HCEC 1CT (cell line): ENCODE data around the gene CAMK1G.

Source experiments
- DNase-seq: peaks from one replicate; pipeline ENCODE4 v3.0.0-alpha.2; 2017

The CAMK1G gene

DNA sequence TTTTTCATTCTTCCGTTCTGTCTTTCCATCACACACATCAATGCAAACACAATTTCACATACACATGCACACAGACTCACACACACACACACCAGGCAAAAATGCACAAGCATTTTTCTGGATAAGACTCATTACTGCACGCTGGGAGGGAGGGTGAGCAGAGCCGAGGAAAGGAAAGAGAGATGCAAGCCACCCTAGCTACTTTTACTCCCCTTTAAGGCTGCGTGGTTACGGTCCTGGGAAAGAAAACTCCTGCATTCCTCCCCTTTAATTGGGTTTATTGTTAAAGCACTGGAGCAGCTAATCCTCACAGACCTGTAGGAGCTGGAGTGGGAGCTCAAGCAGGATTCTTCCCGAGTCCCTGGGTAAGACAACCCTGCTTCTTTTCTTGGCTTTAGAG is at the start of gene CAMK1G:
CAMK1G (plus strand) TSS at position 307 of the 400 bp plus-strand sequence. CDS start 11,270 bp downstream, outside the sequence.
- peak; percentile 85 for DNase-seq

GRCh38 chr1:209534496-209535250 is 48.8 kb upstream of the CAMK1G start:
- DNase-seq = no peak

GRCh38 chr1:209536843-209537242 is 46.7 kb upstream of the CAMK1G start:
- no peak for DNase-seq

DNA sequence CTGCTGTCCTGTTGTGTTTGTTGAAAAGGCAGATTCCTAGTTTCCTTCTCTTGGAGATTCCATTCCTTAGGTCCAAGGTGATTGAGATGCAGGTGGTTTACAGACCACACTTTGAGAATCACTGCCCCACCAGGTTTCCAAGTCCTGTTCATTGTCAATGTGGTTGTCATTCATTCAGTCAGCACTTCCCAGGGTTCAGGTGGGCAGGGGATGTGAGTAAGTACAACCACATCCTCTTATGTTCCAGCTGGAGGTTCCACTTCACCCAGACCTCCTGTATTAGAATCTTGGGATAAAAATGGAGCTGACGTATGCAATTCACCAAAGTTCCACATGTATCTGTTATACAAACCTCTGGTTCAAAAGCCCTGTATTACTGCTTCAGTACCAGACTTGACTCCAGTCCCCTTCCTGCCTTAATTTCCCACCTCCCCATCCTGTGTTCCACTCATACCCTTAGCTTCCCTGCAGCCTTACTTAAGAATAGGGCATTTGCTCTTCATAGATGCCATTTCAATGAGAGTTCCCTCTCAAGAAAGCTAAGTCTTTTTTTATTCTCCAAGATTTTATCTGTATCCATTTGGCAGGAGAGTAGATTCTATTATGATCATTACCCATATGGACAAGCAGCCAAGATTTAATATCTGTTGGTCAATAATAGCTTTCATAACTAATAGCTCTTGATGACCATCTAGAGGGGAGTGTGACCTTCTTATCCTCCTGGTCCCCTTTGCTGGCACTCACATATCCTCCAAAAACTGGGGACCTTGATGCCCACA is 46.0 kb upstream of the CAMK1G start:
- DNase-seq = no peak

- DNase-seq = no peak
Observed at GRCh38 chr1:209539576-209539975, 43.9 kb upstream of the CAMK1G start.

- DNase-seq = peak; percentile 34
Observed at GRCh38 chr1:209542585-209542984, 40.9 kb upstream of the CAMK1G start.

DNA sequence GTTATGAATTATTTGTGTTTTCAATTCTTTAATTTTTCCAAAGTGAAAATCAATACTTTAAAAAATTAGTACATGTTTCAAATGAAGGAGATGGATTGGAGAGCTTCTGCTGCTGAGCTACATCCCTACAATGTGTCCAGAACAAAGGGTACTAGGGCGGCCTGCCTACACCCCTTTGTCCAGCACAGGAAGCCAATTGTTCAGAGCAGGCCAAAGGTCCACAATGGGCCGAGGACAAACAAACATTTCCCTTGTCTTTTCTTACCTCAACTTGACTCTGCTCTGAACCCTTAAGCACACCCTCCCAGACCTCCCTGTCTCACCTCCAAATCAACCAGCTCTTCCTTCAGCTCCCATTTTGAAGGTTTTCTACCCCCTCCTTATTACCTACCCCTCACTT is 39.4 kb upstream of the CAMK1G start:
- no peak for DNase-seq

DNA sequence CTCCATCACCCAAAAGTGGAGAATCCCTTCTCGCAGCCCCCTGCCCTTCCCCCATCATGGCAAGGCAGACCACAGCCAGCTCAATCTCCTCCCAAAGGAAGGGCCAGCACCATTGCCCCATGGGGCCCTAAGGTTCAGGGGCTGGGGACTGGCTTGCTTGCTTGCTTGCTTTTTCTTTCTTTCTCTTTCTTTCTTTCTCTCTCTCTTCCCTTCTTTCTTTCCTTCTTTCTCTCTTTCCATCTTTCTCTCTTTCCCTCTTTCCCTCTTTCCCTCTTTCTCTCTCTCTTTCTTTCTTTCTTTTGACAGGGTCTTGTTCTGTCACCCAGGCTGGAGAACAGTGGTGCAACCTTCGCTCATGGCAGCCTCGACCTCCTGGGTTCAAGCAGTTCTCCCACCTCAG is 38.1 kb upstream of the CAMK1G start:
- no peak for DNase-seq

- no peak for DNase-seq
Observed at GRCh38 chr1:209546390-209547085, 37.0 kb upstream of the CAMK1G start.

GRCh38 chr1:209547626-209548025 is 35.9 kb upstream of the CAMK1G start:
- DNase-seq = no peak

GRCh38 chr1:209549443-209550205 is 33.9 kb upstream of the CAMK1G start:
- DNase-seq = no peak

DNA sequence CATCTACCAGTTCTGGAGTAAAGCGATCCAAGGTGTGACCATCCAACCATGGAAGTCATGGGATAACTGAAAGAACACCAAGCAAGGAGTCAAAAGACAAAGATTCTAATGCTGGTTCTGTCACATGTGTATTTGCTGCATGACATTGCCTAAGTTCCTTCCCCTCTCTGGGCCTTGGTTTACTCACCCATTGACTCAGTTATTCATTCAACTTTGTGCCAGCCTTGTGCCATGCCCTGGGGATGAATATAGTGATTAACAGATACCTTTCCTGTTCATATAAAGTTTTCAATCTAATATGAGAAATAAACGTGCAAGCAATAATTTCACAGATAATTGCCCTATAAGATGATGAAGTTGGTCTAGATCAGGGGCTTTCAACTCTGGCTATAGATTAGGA is 33.0 kb upstream of the CAMK1G start:
- DNase-seq = no peak

- DNase-seq = no peak
Observed at GRCh38 chr1:209552406-209553264, 30.9 kb upstream of the CAMK1G start.

- no peak for DNase-seq
Observed at GRCh38 chr1:209554761-209555611, 28.5 kb upstream of the CAMK1G start.

- no peak for DNase-seq
Observed at GRCh38 chr1:209556162-209556690, 27.3 kb upstream of the CAMK1G start.

DNA sequence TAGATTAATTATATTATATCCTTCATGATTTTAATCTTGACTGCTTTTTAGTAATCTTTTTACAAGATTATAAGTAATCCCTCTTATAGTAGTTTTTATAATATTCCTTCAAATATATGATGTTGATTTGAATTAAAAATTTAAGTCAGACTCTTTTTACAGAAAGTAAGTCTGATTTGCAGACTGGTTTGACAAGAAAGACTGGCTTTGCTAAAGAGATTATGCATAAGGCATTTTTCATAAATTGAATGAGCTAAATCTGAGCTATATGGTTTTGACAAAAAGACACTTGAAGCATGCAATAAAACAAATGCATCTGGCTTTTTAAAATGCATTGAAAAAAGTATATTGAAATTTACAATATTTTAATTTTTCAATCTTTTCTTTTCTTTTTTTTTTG is 26.3 kb upstream of the CAMK1G start:
- no peak for DNase-seq

- DNase-seq = no peak
Observed at GRCh38 chr1:209560529-209560928, 23.0 kb upstream of the CAMK1G start.

- DNase-seq = no peak
Observed at GRCh38 chr1:209560952-209561351, 22.6 kb upstream of the CAMK1G start.

DNA sequence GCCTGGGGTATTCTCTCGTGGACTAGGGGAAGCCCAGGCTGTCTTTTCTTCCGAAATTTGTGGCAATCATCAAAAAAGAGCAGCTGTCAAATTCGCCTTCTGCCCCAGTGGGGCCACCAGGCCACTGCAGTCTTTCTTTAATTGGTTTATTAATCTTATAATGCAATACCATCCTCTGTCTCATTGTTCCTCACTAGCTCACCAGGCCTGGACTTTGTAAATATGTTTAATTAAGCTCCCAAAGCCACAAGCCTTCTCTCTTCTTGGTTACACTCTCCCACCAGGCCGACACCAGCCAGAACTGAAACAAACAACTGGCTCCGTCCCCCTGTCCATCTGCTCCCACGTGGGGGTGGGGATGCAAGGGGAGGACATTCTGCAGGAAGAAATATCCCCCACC is 22.0 kb upstream of the CAMK1G start:
- DNase-seq = no peak

DNA sequence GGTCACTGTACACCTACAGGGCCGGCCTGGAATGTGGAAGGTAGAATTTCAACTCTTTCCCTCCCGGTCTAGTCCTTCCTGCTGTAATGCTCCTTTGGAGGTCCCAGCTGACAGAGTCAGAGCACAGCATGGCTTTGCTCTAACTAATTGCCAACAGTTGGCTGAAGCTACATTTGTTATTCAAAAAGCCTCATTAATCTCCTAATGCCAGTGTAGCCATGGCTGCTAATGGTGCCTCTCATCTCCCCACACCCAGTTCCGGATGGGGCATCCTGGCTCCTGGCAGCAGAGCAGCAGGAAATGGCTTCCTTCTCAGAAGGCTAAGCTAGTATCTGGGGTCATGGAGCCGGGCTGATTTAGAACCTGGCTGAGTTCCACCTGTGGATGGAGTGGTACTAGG is 18.7 kb upstream of the CAMK1G start:
- no peak for DNase-seq
